ELF-1 (cell line): ENCODE measurements around the gene UBE2J2.

ENCODE experiments used
- DNase-seq: peaks from one replicate; pipeline ENCODE4 v3.0.0-alpha.2; 2016; ENCODE audit warnings: low read depth, low spot score

The UBE2J2 gene

GRCh38 chr1:1240822-1241587 lies 32.6 kb downstream of the UBE2J2 start:
- DNase-seq: no peak

- DNase-seq: no peak
Observed at GRCh38 chr1:1240348-1240732, 33.3 kb downstream of the UBE2J2 start.

- DNase-seq: no peak
Observed at GRCh38 chr1:1239614-1240347, 33.9 kb downstream of the UBE2J2 start.

- DNase-seq: no peak
Observed at GRCh38 chr1:1239227-1239613, 34.4 kb downstream of the UBE2J2 start.

GRCh38 chr1:1238702-1239178 lies 34.9 kb downstream of the UBE2J2 start:
- no peak for DNase-seq

GRCh38 chr1:1237874-1238701 lies 35.6 kb downstream of the UBE2J2 start:
- peak; percentile 42 for DNase-seq

- no peak for DNase-seq
Observed at GRCh38 chr1:1236945-1237873, 36.4 kb downstream of the UBE2J2 start.

GRCh38 chr1:1236176-1236763 lies 37.4 kb downstream of the UBE2J2 start:
- DNase-seq: no peak

- DNase-seq: no peak
Observed at GRCh38 chr1:1235016-1235744, 38.5 kb downstream of the UBE2J2 start.

- DNase-seq: no peak
Observed at GRCh38 chr1:1234180-1234808, 39.4 kb downstream of the UBE2J2 start.

- no peak for DNase-seq
Observed at GRCh38 chr1:1233567-1233892, 40.1 kb downstream of the UBE2J2 start.

GRCh38 chr1:1232796-1233566 lies 40.7 kb downstream of the UBE2J2 start:
- DNase-seq: no peak

GRCh38 chr1:1232208-1232795 lies 41.4 kb downstream of the UBE2J2 start, which contains the start of gene B3GALT6:
TSS of gene B3GALT6 (plus strand) at chr1:1232237. CDS start at chr1:1232279, 42 bp downstream.
- DNase-seq: no peak

GRCh38 chr1:1231400-1232207 lies 42.0 kb downstream of the UBE2J2 start, which contains the start of gene SDF4:
TSS of gene SDF4 (minus strand) at chr1:1232001. CDS start at chr1:1228772, 3,229 bp downstream.
- DNase-seq: peak; percentile 98

- DNase-seq: no peak
Observed at GRCh38 chr1:1230656-1231399, 42.8 kb downstream of the UBE2J2 start.

GRCh38 chr1:1229770-1230169 lies 43.9 kb downstream of the UBE2J2 start:
- no peak for DNase-seq
